SU-DHL-6 (cell line): Measurements from ENCODE around the gene TRIP6.
A peak's percentile ranks its signal among the peaks of the same experiment; 100 is the strongest.

Experiments used
- H2AFZ ChIP-seq: fragments of 200-600 bp; sonication (generic); 2 replicates; pipeline ENCODE4 v1.6.1; 2014; ENCODE audit warnings: low read depth, mild to moderate bottlenecking, moderate library complexity, mixed read lengths, antibody characterized with exemption, low read length; ENCODE audit not compliant: severe bottlenecking
- H3F3A ChIP-seq: fragments of 200-600 bp; shearing (Covaris generic); 2 replicates; pipeline ENCODE4 v1.6.0; 2016; ENCODE audit warnings: antibody characterized with exemption, mild to moderate bottlenecking; ENCODE audit not compliant: insufficient read depth
- H3K27ac ChIP-seq: fragments of 200-600 bp; sonication (generic); 2 replicates; pipeline ENCODE4 v1.5.1; 2016; ENCODE audit warnings: low read depth, mild to moderate bottlenecking, low read length, moderate library complexity, mixed read lengths
- H3K27me3 ChIP-seq: fragments of 200-600 bp; sonication (generic), shearing (Covaris generic); 2 replicates; pipeline ENCODE4 v1.6.0; 2014; ENCODE audit warnings: mild to moderate bottlenecking, low read length
- H3K36me3 ChIP-seq: fragments of 200-600 bp; sonication (generic); 2 replicates; pipeline ENCODE4 v1.6.1; 2014; ENCODE audit warnings: mild to moderate bottlenecking, low read length, mixed read lengths
- H3K4me2 ChIP-seq: fragments of 300-600, 200-600 bp; shearing (Covaris generic), sonication (generic); 2 replicates; pipeline ENCODE4 v1.6.0; 2014; ENCODE audit warnings: low read length, low read depth, mild to moderate bottlenecking; ENCODE audit not compliant: poor library complexity, severe bottlenecking
- H3K4me3 ChIP-seq: fragments of 200-600 bp; sonication (generic); 2 replicates; pipeline ENCODE4 v1.5.1; 2014; ENCODE audit warnings: antibody characterized with exemption, low read length, mild to moderate bottlenecking, mixed read lengths; ENCODE audit not compliant: insufficient read depth, poor library complexity, severe bottlenecking
- H3K79me2 ChIP-seq: fragments of 200-600 bp; sonication (generic); 2 replicates; pipeline ENCODE4 v1.6.1; 2014; ENCODE audit warnings: mild to moderate bottlenecking, low read length, moderate library complexity; ENCODE audit not compliant: insufficient read depth
- H3K9ac ChIP-seq: fragments of 200-600 bp; sonication (generic); 2 replicates; pipeline ENCODE4 v1.7.0; 2014; ENCODE audit warnings: mild to moderate bottlenecking, low read length
- H3K9me2 ChIP-seq: fragments of 200-600 bp; sonication (generic); replicated peaks from 2 replicates; pipeline ENCODE4 v1.6.1; 2014; ENCODE audit warnings: low read length; ENCODE audit not compliant: insufficient read depth
- H3K9me3 ChIP-seq: fragments of 200-600 bp; sonication (generic); 2 replicates; pipeline ENCODE4 v1.6.1; 2014; ENCODE audit warnings: low read length, mixed read lengths; ENCODE audit not compliant: insufficient read depth
- H4K20me1 ChIP-seq: fragments of 200-600 bp; sonication (generic); 2 replicates; pipeline ENCODE4 v1.6.1; 2014; ENCODE audit warnings: low read depth, mild to moderate bottlenecking, antibody characterized with exemption, low read length, moderate library complexity, mixed read lengths
- CTCF ChIP-seq: fragments of 200-600 bp; sonication (generic); IDR thresholded peaks from one replicate; pipeline ENCODE4 v1.5.1; 2017; ENCODE audit warnings: antibody characterized with exemption, mild to moderate bottlenecking, low read length, moderate library complexity; ENCODE audit not compliant: insufficient read depth, poor library complexity, severe bottlenecking
- EZH2phosphoT487 ChIP-seq: fragments of 200-600 bp; sonication (generic), shearing (Covaris generic); conservative IDR thresholded peaks from 2 replicates; pipeline ENCODE4 v1.6.1; 2018; ENCODE audit warnings: mild to moderate bottlenecking, antibody characterized with exemption, low read length, moderate library complexity, mixed read lengths

Gene TRIP6

GRCh38 chr7:100893318-100893895, 26.2 kb downstream of the TRIP6 start:
- H3K4me3 ChIP-seq = no peak overlapping the region
- no peaks in the 10 kb centered on the region for H3K9me2 ChIP-seq
- no peak overlapping the region for H3K4me2 ChIP-seq
- no peaks in the 10 kb centered on the region for H4K20me1 ChIP-seq
- TF ChIP-seq EZH2phosphoT487 (no peak), CTCF (no peak)
- H3K27ac ChIP-seq = no peak overlapping the region
- no peaks in the 10 kb centered on the region for H3K27me3 ChIP-seq
- peaks cover 7% of the 10 kb centered on the region for H3F3A ChIP-seq
- 0 out of 2 replicates have a peak, but pooled peaks cover 1% of the 10 kb centered on the region for H3K36me3 ChIP-seq
- no peak overlapping the region for H2AFZ ChIP-seq
- H3K79me2 ChIP-seq = peaks cover 10% of the 10 kb centered on the region
- no peak overlapping the region for H3K9ac ChIP-seq
- no peaks in the 10 kb centered on the region for H3K9me3 ChIP-seq

- no peaks in the 10 kb centered on the region for H4K20me1 ChIP-seq
- H3K4me2 ChIP-seq = no peak overlapping the region
- H3K9ac ChIP-seq = no peak overlapping the region
- H3K79me2 ChIP-seq = peaks cover 3% of the 10 kb centered on the region
- no peaks in the 10 kb centered on the region for H3K9me3 ChIP-seq
- H3K27me3 ChIP-seq = no peaks in the 10 kb centered on the region
- H3K9me2 ChIP-seq = no peaks in the 10 kb centered on the region
- H3F3A ChIP-seq = peaks cover 4% of the 10 kb centered on the region; the same call in 1 of the 2 replicates
- H3K36me3 ChIP-seq = no peaks in the 10 kb centered on the region
- H2AFZ ChIP-seq = no peak overlapping the region
- H3K4me3 ChIP-seq = no peak overlapping the region
- no peak for TF ChIP-seq CTCF
- no peak for TF ChIP-seq EZH2phosphoT487
- no peak overlapping the region for H3K27ac ChIP-seq
These were observed 26.9 kb downstream of the TRIP6 start for GRCh38 chr7:100893910-100894721.

GRCh38 chr7:100894860-100895700, 27.9 kb downstream of the TRIP6 start:
- no peak overlapping the region for H3K9ac ChIP-seq
- H3K9me2 ChIP-seq = no peaks in the 10 kb centered on the region
- no peaks in the 10 kb centered on the region for H4K20me1 ChIP-seq
- no peaks in the 10 kb centered on the region for H3K79me2 ChIP-seq
- H3K27me3 ChIP-seq = no peaks in the 10 kb centered on the region
- peak; percentile 98; the same call in 1 of the 2 replicates for TF ChIP-seq EZH2phosphoT487
- TF ChIP-seq CTCF = peak; percentile 92
- H3K36me3 ChIP-seq = no peaks in the 10 kb centered on the region
- no peak overlapping the region for H2AFZ ChIP-seq
- H3K4me3 ChIP-seq = no peak overlapping the region
- H3K27ac ChIP-seq = no peak overlapping the region
- no peaks in the 10 kb centered on the region for H3K9me3 ChIP-seq
- peaks cover 4% of the 10 kb centered on the region; the same call in 1 of the 2 replicates for H3F3A ChIP-seq
- peak overlapping the region; percentile 36 for H3K4me2 ChIP-seq
